K562 (cell line): ENCODE results near the gene NES. TPM values are rescaled to one million over a fixed set of nuclear protein-coding genes. Genes with fewer than 3 reads are reported as not detected.

Source experiments
- BRF1 ChIP-seq: IDR thresholded peaks from 3 replicates; pipeline ENCODE4 v1.6.1; 2011; ENCODE audit warnings: borderline replicate concordance, mild to moderate bottlenecking; ENCODE audit not compliant: insufficient read length; ENCODE audit errors: extremely low read depth
- EP400 ChIP-seq: fragments of 450-650 bp; IDR thresholded peaks from 2 replicates; pipeline ENCODE4 v1.6.1; 2017; ENCODE audit warnings: antibody characterized with exemption, mild to moderate bottlenecking, moderate library complexity
- HDAC2 ChIP-seq: fragments of 450-650 bp; IDR thresholded peaks from 2 replicates; pipeline ENCODE4 v1.6.1; 2016; ENCODE audit warnings: mild to moderate bottlenecking
- JUN ChIP-seq, 2 experiments: sonication (generic) in 1 of 2; formaldehyde crosslinking in 1 of 2; IDR thresholded peaks; 2 replicates each; pipeline versions ENCODE4 v1.6.1 to v1.8.0; 2012 to 2022; ENCODE audit warnings: borderline replicate concordance in 2 of 2, mild to moderate bottlenecking in 2 of 2, improper control_type of control experiment in 1 of 2, low read depth in 1 of 2, low read length in 1 of 2, missing genetic modification reagents in 1 of 2
- MEF2A ChIP-seq: IDR thresholded peaks from 2 replicates; pipeline ENCODE4 v1.6.1; 2011; ENCODE audit warnings: low read depth, mild to moderate bottlenecking, low read length, moderate library complexity; ENCODE audit not compliant: control insufficient read depth
- RBBP5 ChIP-seq: fragments of 200-600 bp; sonication (generic); IDR thresholded peaks from 2 replicates; pipeline ENCODE4 v1.6.1; 2012; ENCODE audit warnings: borderline replicate concordance, mild to moderate bottlenecking, low read length, control low read depth, inconsistent platforms; ENCODE audit not compliant: insufficient read depth, poor library complexity, severe bottlenecking
- TBL1XR1 ChIP-seq, 2 experiments: IDR thresholded peaks; 2 replicates each; pipeline ENCODE4 v1.6.1; 2012; ENCODE audit warnings: improper control_type of control experiment in 2 of 2, low read length in 2 of 2, mild to moderate bottlenecking in 1 of 2
- XRCC5 ChIP-seq: fragments of 200-400 bp; formaldehyde crosslinking; IDR thresholded peaks from 2 replicates; pipeline ENCODE4 v1.6.1; 2017; ENCODE audit warnings: low read depth, mild to moderate bottlenecking, low read length
- polyA plus RNA-seq, 8 experiments: library from polyadenylated mRNA; depleted of rRNA in 4 of 8; stranded (reverse) in 5 of 8; unstranded in 3 of 8; fragments of >200 nt; fragmentation: Nextera tagmentation in 2 of 8; fragmentation: Illumina TruSeq in 1 of 8; extraction: Ambion mirVana in 2 of 8; extraction: Trizol in 1 of 8; gene quantifications; 2 replicates each; pipeline versions ENCODE4 v1.2.1 to v1.2.3, GENCODE V29; 2011 to 2014; ENCODE audit warnings: inconsistent platforms in 1 of 8, missing spikeins in 1 of 8
- total RNA-seq, 7 experiments: library from RNA; depleted of rRNA in 6 of 7; stranded (reverse); fragments of >200 nt in 6 of 7; fragmentation: Illumina TruSeq in 2 of 7; extraction: Trizol in 2 of 7; gene quantifications; 2 replicates each; pipeline versions ENCODE4 v1.2.1 to v1.2.3, GENCODE V29; 2011 to 2021; ENCODE audit warnings: low replicate concordance in 1 of 7
- TF ChIP-seq, protein P1 (sequence below): fragments of 450-650 bp; formaldehyde crosslinking; IDR thresholded peaks from 2 replicates; pipeline ENCODE4 v1.4.0; 2020; ENCODE audit warnings: mild to moderate bottlenecking
- TF ChIP-seq, protein P2 (sequence below): fragments of 250-450 bp; sonication (Bioruptor Pico); IDR thresholded peaks from 2 replicates; pipeline ENCODE4 v1.4.0; 2020
- TF ChIP-seq, protein P3 (sequence below): sonication (generic); formaldehyde crosslinking; IDR thresholded peaks from 2 replicates; pipeline ENCODE4 v1.5.0; 2020; ENCODE audit warnings: missing genetic modification reagents

The NES gene
- total and polyA plus RNA-seq, 9 of the 15 experiments (the other 6 are each of a cell fraction or from before 2014, with no cell fraction given), result 0.10 to 8.6 (median 4.2) TPM

DNA sequence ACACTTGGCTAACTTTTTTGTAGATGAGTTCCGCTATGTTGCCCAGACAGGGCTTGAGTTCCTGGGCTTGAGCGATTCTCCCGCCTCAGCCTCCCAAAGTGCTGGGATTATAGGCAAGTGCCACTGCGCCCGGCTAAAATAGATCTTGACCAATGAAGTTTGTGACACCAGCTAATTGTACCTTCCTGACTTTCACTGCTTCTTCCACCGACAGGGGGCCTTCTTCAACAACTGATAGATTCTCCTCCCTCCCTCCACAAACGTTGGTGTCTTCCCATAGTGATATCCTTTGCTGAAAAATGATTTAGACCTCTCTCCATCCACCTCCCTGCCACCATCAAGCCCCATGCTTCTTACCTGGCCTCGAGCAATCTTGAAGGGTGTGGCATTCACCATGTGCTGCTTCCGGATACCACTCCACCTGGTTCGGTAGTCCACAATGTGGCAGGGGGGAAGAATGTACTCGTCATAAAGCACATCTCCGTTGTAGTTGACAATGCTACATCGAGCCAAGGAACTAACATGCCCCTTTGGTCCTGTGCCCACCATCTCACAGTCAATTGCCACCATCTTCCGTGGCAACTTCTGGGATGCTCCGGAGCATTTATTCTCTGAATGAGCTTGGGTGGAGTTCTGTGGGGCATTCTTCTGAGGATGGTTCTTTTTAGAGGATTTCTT lies 49.5 kb upstream of the NES start (continued):
- TF ChIP-seq, protein P1, sequence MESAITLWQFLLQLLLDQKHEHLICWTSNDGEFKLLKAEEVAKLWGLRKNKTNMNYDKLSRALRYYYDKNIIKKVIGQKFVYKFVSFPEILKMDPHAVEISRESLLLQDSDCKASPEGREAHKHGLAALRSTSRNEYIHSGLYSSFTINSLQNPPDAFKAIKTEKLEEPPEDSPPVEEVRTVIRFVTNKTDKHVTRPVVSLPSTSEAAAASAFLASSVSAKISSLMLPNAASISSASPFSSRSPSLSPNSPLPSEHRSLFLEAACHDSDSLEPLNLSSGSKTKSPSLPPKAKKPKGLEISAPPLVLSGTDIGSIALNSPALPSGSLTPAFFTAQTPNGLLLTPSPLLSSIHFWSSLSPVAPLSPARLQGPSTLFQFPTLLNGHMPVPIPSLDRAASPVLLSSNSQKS (CRISPR knock-in tag), result no peak
- TF ChIP-seq TBL1XR1 (IDR thresholded peaks at IDR 0.05; ENCODE audit: low read length in 2 of 2), result peak in 1 of 2 experiments; percentile 33; a peak in 1 of 4 replicates
- TF ChIP-seq BRF1, result no peak
- TF ChIP-seq, protein P2, sequence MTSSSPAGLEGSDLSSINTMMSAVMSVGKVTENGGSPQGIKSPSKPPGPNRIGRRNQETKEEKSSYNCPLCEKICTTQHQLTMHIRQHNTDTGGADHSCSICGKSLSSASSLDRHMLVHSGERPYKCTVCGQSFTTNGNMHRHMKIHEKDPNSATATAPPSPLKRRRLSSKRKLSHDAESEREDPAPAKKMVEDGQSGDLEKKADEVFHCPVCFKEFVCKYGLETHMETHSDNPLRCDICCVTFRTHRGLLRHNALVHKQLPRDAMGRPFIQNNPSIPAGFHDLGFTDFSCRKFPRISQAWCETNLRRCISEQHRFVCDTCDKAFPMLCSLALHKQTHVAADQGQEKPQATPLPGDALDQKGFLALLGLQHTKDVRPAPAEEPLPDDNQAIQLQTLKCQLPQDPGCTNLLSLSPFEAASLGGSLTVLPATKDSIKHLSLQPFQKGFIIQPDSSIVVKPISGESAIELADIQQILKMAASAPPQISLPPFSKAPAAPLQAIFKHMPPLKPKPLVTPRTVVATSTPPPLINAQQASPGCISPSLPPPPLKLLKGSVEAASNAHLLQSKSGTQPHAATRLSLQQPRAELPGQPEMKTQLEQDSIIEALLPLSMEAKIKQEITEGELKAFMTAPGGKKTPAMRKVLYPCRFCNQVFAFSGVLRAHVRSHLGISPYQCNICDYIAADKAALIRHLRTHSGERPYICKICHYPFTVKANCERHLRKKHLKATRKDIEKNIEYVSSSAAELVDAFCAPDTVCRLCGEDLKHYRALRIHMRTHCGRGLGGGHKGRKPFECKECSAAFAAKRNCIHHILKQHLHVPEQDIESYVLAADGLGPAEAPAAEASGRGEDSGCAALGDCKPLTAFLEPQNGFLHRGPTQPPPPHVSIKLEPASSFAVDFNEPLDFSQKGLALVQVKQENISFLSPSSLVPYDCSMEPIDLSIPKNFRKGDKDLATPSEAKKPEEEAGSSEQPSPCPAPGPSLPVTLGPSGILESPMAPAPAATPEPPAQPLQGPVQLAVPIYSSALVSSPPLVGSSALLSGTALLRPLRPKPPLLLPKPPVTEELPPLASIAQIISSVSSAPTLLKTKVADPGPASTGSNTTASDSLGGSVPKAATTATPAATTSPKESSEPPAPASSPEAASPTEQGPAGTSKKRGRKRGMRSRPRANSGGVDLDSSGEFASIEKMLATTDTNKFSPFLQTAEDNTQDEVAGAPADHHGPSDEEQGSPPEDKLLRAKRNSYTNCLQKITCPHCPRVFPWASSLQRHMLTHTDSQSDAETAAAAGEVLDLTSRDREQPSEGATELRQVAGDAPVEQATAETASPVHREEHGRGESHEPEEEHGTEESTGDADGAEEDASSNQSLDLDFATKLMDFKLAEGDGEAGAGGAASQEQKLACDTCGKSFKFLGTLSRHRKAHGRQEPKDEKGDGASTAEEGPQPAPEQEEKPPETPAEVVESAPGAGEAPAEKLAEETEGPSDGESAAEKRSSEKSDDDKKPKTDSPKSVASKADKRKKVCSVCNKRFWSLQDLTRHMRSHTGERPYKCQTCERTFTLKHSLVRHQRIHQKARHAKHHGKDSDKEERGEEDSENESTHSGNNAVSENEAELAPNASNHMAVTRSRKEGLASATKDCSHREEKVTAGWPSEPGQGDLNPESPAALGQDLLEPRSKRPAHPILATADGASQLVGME (CRISPR knock-in tag), result peak; percentile 20; the same call in 1 of the 2 replicates
- no peak for TF ChIP-seq JUN (IDR thresholded peaks at IDR 0.05; ENCODE audit: borderline replicate concordance, low read depth, low read length)
- TF ChIP-seq JUN (CRISPR knock-in tag; IDR thresholded peaks at IDR 0.05; ENCODE audit: borderline replicate concordance), result no peak
- TF ChIP-seq XRCC5, result 0 out of 2 replicates have a peak, but pooled peaks have one; percentile 54
- no peak for TF ChIP-seq MEF2A
- peak; percentile 18; the same call in 1 of the 2 replicates for TF ChIP-seq EP400
- TF ChIP-seq, protein P3, sequence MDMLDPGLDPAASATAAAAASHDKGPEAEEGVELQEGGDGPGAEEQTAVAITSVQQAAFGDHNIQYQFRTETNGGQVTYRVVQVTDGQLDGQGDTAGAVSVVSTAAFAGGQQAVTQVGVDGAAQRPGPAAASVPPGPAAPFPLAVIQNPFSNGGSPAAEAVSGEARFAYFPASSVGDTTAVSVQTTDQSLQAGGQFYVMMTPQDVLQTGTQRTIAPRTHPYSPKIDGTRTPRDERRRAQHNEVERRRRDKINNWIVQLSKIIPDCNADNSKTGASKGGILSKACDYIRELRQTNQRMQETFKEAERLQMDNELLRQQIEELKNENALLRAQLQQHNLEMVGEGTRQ, result no peak
- TF ChIP-seq HDAC2, result no peak
- peak; percentile 47 for TF ChIP-seq RBBP5
